HG03432 (cell line): ENCODE data around the gene ADAMTS13.

Source experiments
- ATAC-seq: cut with Tn5 transposase; IDR thresholded peaks from one replicate; pipeline ENCODE4 v1.9.1; 2021; ENCODE audit warnings: mild to moderate bottlenecking, moderate library complexity; ENCODE audit not compliant: unreplicated experiment

Gene ADAMTS13

GRCh38 chr9:133452562-133452961, 30.4 kb downstream of the ADAMTS13 start:
- ATAC-seq = no peak

- ATAC-seq = no peak
Observed at GRCh38 chr9:133453651-133454050, 31.5 kb downstream of the ADAMTS13 start.

- no peak for ATAC-seq
Observed at GRCh38 chr9:133454325-133454724, 32.2 kb downstream of the ADAMTS13 start.

- ATAC-seq = no peak
Observed at GRCh38 chr9:133454943-133455673, 32.9 kb downstream of the ADAMTS13 start.

GRCh38 chr9:133455936-133456335, 33.8 kb downstream of the ADAMTS13 start:
- ATAC-seq = no peak

- ATAC-seq = no peak
Observed at GRCh38 chr9:133456409-133456808, 34.2 kb downstream of the ADAMTS13 start.

- no peak for ATAC-seq
Observed at GRCh38 chr9:133457233-133457632, 35.1 kb downstream of the ADAMTS13 start.

GRCh38 chr9:133457748-133458147, 35.6 kb downstream of the ADAMTS13 start:
- no peak for ATAC-seq

- ATAC-seq = no peak
Observed at GRCh38 chr9:133458643-133459312, 36.6 kb downstream of the ADAMTS13 start.

- ATAC-seq = peak; percentile 75
Observed at GRCh38 chr9:133459476-133460404, 37.6 kb downstream of the ADAMTS13 start, which contains the start of gene CACFD1. Gene CACFD1, plus strand, starts transcription at chr9:133459978. Its CDS starts 89 bp downstream, at chr9:133460067.

GRCh38 chr9:133460405-133461175, 38.4 kb downstream of the ADAMTS13 start:
- ATAC-seq = peak; percentile 21

- ATAC-seq = no peak
Observed at GRCh38 chr9:133461975-133462374, 39.8 kb downstream of the ADAMTS13 start.

- ATAC-seq = no peak
Observed at GRCh38 chr9:133463234-133463863, 41.2 kb downstream of the ADAMTS13 start.

- no peak for ATAC-seq
Observed at GRCh38 chr9:133463864-133464615, 41.9 kb downstream of the ADAMTS13 start.

- no peak for ATAC-seq
Observed at GRCh38 chr9:133464638-133465037, 42.5 kb downstream of the ADAMTS13 start.

- no peak for ATAC-seq
Observed at GRCh38 chr9:133465984-133466383, 43.8 kb downstream of the ADAMTS13 start.

GRCh38 chr9:133467101-133467500, 44.9 kb downstream of the ADAMTS13 start:
- no peak for ATAC-seq

GRCh38 chr9:133468374-133468773, 46.2 kb downstream of the ADAMTS13 start:
- ATAC-seq = no peak

- no peak for ATAC-seq
Observed at GRCh38 chr9:133468777-133469421, 46.7 kb downstream of the ADAMTS13 start.
